ENCODE data around the gene BMPR1B.

DNA sequence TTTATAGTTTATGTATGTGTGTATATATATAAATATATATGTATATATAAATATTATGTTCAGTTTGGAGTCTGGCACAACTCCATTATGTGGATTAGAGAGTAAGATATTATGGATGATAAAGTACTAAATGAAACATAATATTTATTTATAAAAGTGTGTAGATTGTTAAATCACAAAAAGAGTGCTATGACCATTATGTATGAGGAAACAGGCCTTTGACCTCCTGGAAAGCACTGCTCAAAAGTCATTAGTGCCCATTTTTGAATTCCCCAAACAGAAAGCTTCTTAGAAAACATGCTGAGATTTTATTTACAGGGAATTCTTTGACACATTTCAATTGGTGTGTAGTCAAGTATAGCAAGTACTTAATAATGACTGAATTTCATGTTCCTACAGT lies 399.8 kb downstream of the BMPR1B start:
- TF ChIP-seq CTCF (IDR thresholded peaks at IDR 0.05) (no peak), POLR2A (IDR thresholded peaks at IDR 0.05) (no peak)

All from lower leg skin (tissue), 3 donors.